ENCODE results near the gene CLSTN2. TPM values are rescaled to one million over a fixed set of nuclear protein-coding genes. Genes with fewer than 3 reads are reported as not detected.

The CLSTN2 gene
- not detected in 2 replicates for total RNA-seq (2021)
- percentile 5 among the genes with signal in this experiment for Bru-seq, nascent RNA
- BruChase-seq, experiment 1, labeled RNA remaining after a 2-hour chase: percentile 3 among the genes with signal in this experiment
- BruChase-seq, experiment 2, labeled RNA remaining after a 6-hour chase: percentile 4 among the genes with signal in this experiment
- long read RNA-seq: 0 reads

DNA sequence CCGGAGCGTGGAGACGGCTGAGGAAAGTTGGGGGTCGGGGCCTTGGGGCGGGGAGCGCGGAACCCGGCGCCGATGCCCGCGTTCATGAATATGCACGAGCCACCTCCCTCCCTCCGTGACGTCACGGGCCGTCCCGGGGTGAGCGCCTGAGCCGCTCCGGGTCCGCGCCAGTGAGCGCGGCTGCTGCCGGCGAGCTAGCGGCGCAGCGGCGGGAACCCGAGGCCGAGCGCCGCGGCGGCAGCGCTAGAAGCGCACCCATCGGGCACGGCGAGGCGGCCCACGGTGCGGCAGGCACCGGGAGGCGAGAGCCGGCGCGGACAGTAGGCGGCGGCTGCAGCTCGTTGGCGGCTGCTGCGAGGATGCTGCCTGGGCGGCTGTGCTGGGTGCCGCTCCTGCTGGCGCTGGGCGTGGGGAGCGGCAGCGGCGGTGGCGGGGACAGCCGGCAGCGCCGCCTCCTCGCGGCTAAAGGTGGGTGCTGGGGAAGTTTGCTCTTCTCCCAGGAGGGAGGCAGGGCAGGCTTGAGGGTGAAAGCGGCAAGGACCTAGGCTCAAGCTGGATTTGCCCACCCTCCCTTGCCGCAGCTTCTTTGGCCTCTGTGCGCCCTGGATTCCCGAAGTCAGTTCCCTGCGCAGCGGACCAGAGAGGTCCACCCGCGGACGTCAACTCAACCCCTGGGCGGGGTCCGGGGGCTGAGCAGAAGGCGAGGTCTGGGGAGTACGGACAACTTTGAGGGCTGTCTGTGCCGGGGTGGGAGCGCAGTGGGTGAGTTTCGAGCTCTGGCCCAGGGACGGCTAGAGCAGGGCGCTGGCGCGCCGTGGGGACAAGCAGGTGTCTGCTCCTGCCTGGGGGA lies at the start of gene CLSTN2:
Gene CLSTN2 (plus strand): TSS at position 170 of the 850 bp plus-strand sequence.
- no peaks in the 10 kb centered on the region for H3K4me1 ChIP-seq (replicated peaks; ENCODE audit: insufficient read depth)
- no peaks in the 10 kb centered on the region for H3K9me2 ChIP-seq (ENCODE audit: insufficient read depth)
- intact Hi-C loops (cut with micrococcal nuclease; ENCODE audit: unreplicated experiment): loop anchor here (5.0 kb wide), 2 partner anchors 508 to 617 kb away; no protein-coding TSS in a partner anchor
- H3F3A ChIP-seq (ENCODE audit: insufficient read depth, low read depth): no peaks in the 10 kb centered on the region
- CTCF ChIA-PET: no interaction called here
- H3K27ac ChIP-seq: no peak within 1 kb of the TSS
- no peak within 1 kb of the TSS for H3K4me3 ChIP-seq
- H2AFZ ChIP-seq: no peak within 1 kb of the TSS
- no peaks in the 10 kb centered on the region for H3K79me2 ChIP-seq (ENCODE audit: low read depth)
- no peaks in the 10 kb centered on the region for H4K20me1 ChIP-seq (ENCODE audit: insufficient read depth)
- H3K9me3 ChIP-seq (ENCODE audit: insufficient read depth, low read depth): no peaks in the 10 kb centered on the region
- H3K27me3 ChIP-seq (ENCODE audit: insufficient read depth, low read depth): no peaks in the 10 kb centered on the region
- no peaks in the 10 kb centered on the region for H3K36me3 ChIP-seq (ENCODE audit: low read depth)
- no TSS peak for BruUV-seq (replicated peaks)
- POLR2A ChIA-PET (ENCODE audit: unreplicated experiment): no interaction called here
- no peak within 1 kb of the TSS for H3K4me2 ChIP-seq
- no peak for DNase-seq
- TF ChIP-seq, protein P1, sequence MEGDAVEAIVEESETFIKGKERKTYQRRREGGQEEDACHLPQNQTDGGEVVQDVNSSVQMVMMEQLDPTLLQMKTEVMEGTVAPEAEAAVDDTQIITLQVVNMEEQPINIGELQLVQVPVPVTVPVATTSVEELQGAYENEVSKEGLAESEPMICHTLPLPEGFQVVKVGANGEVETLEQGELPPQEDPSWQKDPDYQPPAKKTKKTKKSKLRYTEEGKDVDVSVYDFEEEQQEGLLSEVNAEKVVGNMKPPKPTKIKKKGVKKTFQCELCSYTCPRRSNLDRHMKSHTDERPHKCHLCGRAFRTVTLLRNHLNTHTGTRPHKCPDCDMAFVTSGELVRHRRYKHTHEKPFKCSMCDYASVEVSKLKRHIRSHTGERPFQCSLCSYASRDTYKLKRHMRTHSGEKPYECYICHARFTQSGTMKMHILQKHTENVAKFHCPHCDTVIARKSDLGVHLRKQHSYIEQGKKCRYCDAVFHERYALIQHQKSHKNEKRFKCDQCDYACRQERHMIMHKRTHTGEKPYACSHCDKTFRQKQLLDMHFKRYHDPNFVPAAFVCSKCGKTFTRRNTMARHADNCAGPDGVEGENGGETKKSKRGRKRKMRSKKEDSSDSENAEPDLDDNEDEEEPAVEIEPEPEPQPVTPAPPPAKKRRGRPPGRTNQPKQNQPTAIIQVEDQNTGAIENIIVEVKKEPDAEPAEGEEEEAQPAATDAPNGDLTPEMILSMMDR (conservative IDR thresholded peaks at IDR 0.05): no peak
- TF ChIP-seq EZH2 (IDR thresholded peaks at IDR 0.05; ENCODE audit: low read depth): no peak

DNA sequence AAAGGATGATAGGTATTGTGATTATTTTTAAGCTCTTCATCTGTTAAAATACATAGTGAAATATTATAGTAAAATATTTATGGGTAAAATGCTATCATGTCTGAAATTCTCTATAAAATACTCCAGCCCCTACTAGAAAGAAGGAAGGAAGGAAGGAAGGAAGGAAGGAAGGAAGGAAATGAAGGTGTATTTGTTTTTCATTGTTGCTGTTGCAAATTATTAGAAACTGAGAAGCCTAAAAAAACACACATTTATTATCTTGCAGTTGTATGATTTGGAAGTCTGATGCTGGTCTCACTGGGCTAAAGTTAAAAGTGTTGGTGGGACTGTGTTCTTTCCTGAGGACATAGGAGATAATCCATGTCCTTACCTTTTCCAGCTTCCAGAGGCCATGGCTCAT lies 47.6 kb upstream of the CLSTN2 start:
- BruUV-seq (replicated peaks): no TSS peak
- H3K4me1 ChIP-seq (replicated peaks; ENCODE audit: insufficient read depth): no peaks in the 10 kb centered on the region
- no peaks in the 10 kb centered on the region for H4K20me1 ChIP-seq (ENCODE audit: insufficient read depth)
- CTCF ChIA-PET: no interaction called here
- H2AFZ ChIP-seq: no peak overlapping the region
- H3K27me3 ChIP-seq (ENCODE audit: insufficient read depth, low read depth): peaks cover 1% of the 10 kb centered on the region; the same call in 1 of the 2 replicates
- intact Hi-C loops (cut with micrococcal nuclease; ENCODE audit: unreplicated experiment): no loop called here
- no peak overlapping the region for H3K4me3 ChIP-seq
- no peaks in the 10 kb centered on the region for H3F3A ChIP-seq (ENCODE audit: insufficient read depth, low read depth)
- no peak overlapping the region for H3K27ac ChIP-seq
- H3K4me2 ChIP-seq: no peak overlapping the region
- H3K79me2 ChIP-seq (ENCODE audit: low read depth): no peaks in the 10 kb centered on the region
- no peaks in the 10 kb centered on the region for H3K36me3 ChIP-seq (ENCODE audit: low read depth)
- H3K9me3 ChIP-seq (ENCODE audit: insufficient read depth, low read depth): no peaks in the 10 kb centered on the region
- no peaks in the 10 kb centered on the region; the same call in 1 of the 2 replicates for H3K9me2 ChIP-seq (ENCODE audit: insufficient read depth)
- TF ChIP-seq, protein P1 (conservative IDR thresholded peaks at IDR 0.05): no peak
- TF ChIP-seq EZH2 (IDR thresholded peaks at IDR 0.05; ENCODE audit: low read depth): no peak
- POLR2A ChIA-PET (ENCODE audit: unreplicated experiment): no interaction called here
- no peak for DNase-seq

DNA sequence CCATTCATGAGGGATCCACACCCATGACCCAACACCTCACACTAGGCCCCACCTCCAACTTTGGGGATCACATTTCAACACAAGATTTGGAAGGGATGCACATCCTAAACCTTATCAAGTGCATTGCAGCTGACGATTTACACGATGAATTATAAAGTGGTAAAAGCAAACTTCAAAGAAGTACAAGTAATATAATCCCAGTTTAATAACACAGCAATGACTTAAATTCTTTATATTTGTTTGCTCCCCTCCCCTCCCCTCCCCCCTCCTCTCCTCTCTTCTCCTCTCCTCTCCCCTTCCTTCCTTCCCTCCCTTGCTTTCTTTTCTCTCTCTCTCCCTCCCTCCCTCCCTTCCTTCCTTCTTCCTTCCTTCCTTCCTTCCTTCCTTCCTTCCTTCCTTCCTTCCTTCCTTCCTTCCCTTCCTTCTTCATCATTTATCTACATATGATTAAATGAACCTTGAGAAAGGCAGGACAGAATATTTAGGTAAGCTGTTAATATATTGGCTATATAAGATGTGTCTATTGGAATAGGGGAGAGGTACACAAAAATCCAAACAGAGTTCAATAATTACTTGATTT lies 46.3 kb upstream of the CLSTN2 start:
- H3K4me2 ChIP-seq: no peak overlapping the region
- H3F3A ChIP-seq (ENCODE audit: insufficient read depth, low read depth): no peaks in the 10 kb centered on the region
- no peaks in the 10 kb centered on the region for H3K36me3 ChIP-seq (ENCODE audit: low read depth)
- H3K27me3 ChIP-seq (ENCODE audit: insufficient read depth, low read depth): no peaks in the 10 kb centered on the region
- no peaks in the 10 kb centered on the region for H4K20me1 ChIP-seq (ENCODE audit: insufficient read depth)
- TF ChIP-seq, protein P1 (conservative IDR thresholded peaks at IDR 0.05): no peak
- no peak for TF ChIP-seq EZH2 (IDR thresholded peaks at IDR 0.05; ENCODE audit: low read depth)
- ChIA-PET POLR2A (ENCODE audit: unreplicated experiment) (no interaction called here), CTCF (no interaction called here)
- H3K4me3 ChIP-seq: no peak overlapping the region
- intact Hi-C loops (cut with micrococcal nuclease; ENCODE audit: unreplicated experiment): no loop called here
- no TSS peak for BruUV-seq (replicated peaks)
- H2AFZ ChIP-seq: no peak overlapping the region
- no peak overlapping the region for H3K27ac ChIP-seq
- no peak for DNase-seq
- H3K4me1 ChIP-seq (replicated peaks; ENCODE audit: insufficient read depth): no peaks in the 10 kb centered on the region
- H3K79me2 ChIP-seq (ENCODE audit: low read depth): no peaks in the 10 kb centered on the region
- H3K9me2 ChIP-seq (ENCODE audit: insufficient read depth): no peaks in the 10 kb centered on the region; the same call in 1 of the 2 replicates
- H3K9me3 ChIP-seq (ENCODE audit: insufficient read depth, low read depth): no peaks in the 10 kb centered on the region

Measured in PC-9 (cell line).